ENCODE data around the gene IFI30. TPM values are rescaled to one million over a fixed set of nuclear protein-coding genes. Genes with fewer than 3 reads are reported as not detected.

Gene IFI30
- total RNA-seq, 1 experiment from 2014 or later = 16.3 TPM

- in situ Hi-C loops (cut with HindIII; ENCODE audit: low pct_unique_long_range_greater_than_20kb, low sequenced_read_pairs) = no loop called here
- no peak for DNase-seq (ENCODE audit: low read depth, low spot score)
Observed at GRCh38 chr19:18164072-18164471, 9.5 kb upstream of the IFI30 start.

- DNase-seq (ENCODE audit: low read depth, low spot score) = no peak
- in situ Hi-C loops (cut with HindIII; ENCODE audit: low pct_unique_long_range_greater_than_20kb, low sequenced_read_pairs) = no loop called here
Observed at GRCh38 chr19:18165794-18166544, 7.6 kb upstream of the IFI30 start.

- in situ Hi-C loops (cut with HindIII; ENCODE audit: low pct_unique_long_range_greater_than_20kb, low sequenced_read_pairs) = no loop called here
- no peak for DNase-seq (ENCODE audit: low read depth, low spot score)
Observed at GRCh38 chr19:18167011-18167410, 6.6 kb upstream of the IFI30 start.

- DNase-seq (ENCODE audit: low read depth, low spot score) = peak; percentile 48
- in situ Hi-C loops (cut with HindIII; ENCODE audit: low pct_unique_long_range_greater_than_20kb, low sequenced_read_pairs) = no loop called here
Observed at GRCh38 chr19:18167975-18168645, 5.5 kb upstream of the IFI30 start.

GRCh38 chr19:18168673-18169381, 4.8 kb upstream of the IFI30 start:
- in situ Hi-C loops (cut with HindIII; ENCODE audit: low pct_unique_long_range_greater_than_20kb, low sequenced_read_pairs) = no loop called here
- no peak for DNase-seq (ENCODE audit: low read depth, low spot score)

- in situ Hi-C loops (cut with HindIII; ENCODE audit: low pct_unique_long_range_greater_than_20kb, low sequenced_read_pairs) = no loop called here
- no peak for DNase-seq (ENCODE audit: low read depth, low spot score)
Observed at GRCh38 chr19:18170714-18171255, 2.8 kb upstream of the IFI30 start.

GRCh38 chr19:18171605-18172327, 1.8 kb upstream of the IFI30 start:
- in situ Hi-C loops (cut with HindIII; ENCODE audit: low pct_unique_long_range_greater_than_20kb, low sequenced_read_pairs) = no loop called here
- DNase-seq (ENCODE audit: low read depth, low spot score) = no peak

- in situ Hi-C loops (cut with HindIII; ENCODE audit: low pct_unique_long_range_greater_than_20kb, low sequenced_read_pairs) = no loop called here
- no peak for DNase-seq (ENCODE audit: low read depth, low spot score)
Observed at GRCh38 chr19:18172331-18173053, 1.1 kb upstream of the IFI30 start.

- no peak for DNase-seq (ENCODE audit: low read depth, low spot score)
- in situ Hi-C loops (cut with HindIII; ENCODE audit: low pct_unique_long_range_greater_than_20kb, low sequenced_read_pairs) = no loop called here
Observed at GRCh38 chr19:18173054-18173571, 500 bp upstream of the IFI30 start.

GRCh38 chr19:18174983-18175382, 1.4 kb downstream of the IFI30 start:
- no peak for DNase-seq (ENCODE audit: low read depth, low spot score)
- in situ Hi-C loops (cut with HindIII; ENCODE audit: low pct_unique_long_range_greater_than_20kb, low sequenced_read_pairs) = no loop called here

- in situ Hi-C loops (cut with HindIII; ENCODE audit: low pct_unique_long_range_greater_than_20kb, low sequenced_read_pairs) = no loop called here
Observed at GRCh38 chr19:18176367-18177310, 3.0 kb downstream of the IFI30 start.

GRCh38 chr19:18179957-18180356, 6.3 kb downstream of the IFI30 start:
- in situ Hi-C loops (cut with HindIII; ENCODE audit: low pct_unique_long_range_greater_than_20kb, low sequenced_read_pairs) = no loop called here
- no peak for DNase-seq (ENCODE audit: low read depth, low spot score)

More at GRCh38 chr19:18176367-18177310, 3.0 kb downstream of the IFI30 start:
- no peak for DNase-seq (ENCODE audit: low read depth, low spot score)

- DNase-seq (ENCODE audit: low read depth, low spot score) = no peak
- in situ Hi-C loops (cut with HindIII; ENCODE audit: low pct_unique_long_range_greater_than_20kb, low sequenced_read_pairs) = no loop called here
Observed at GRCh38 chr19:18183529-18183928, 9.9 kb downstream of the IFI30 start.

GRCh38 chr19:18185538-18185937, 11.9 kb downstream of the IFI30 start:
- in situ Hi-C loops (cut with HindIII; ENCODE audit: low pct_unique_long_range_greater_than_20kb, low sequenced_read_pairs) = no loop called here
- no peak for DNase-seq (ENCODE audit: low read depth, low spot score)

- in situ Hi-C loops (cut with HindIII; ENCODE audit: low pct_unique_long_range_greater_than_20kb, low sequenced_read_pairs) = no loop called here
- no peak for DNase-seq (ENCODE audit: low read depth, low spot score)
Observed at GRCh38 chr19:18190278-18190677, 16.7 kb downstream of the IFI30 start.

GRCh38 chr19:18191640-18192062, 18.0 kb downstream of the IFI30 start:
- in situ Hi-C loops (cut with HindIII; ENCODE audit: low pct_unique_long_range_greater_than_20kb, low sequenced_read_pairs) = no loop called here
- no peak for DNase-seq (ENCODE audit: low read depth, low spot score)

Data from SK-MEL-5 (cell line).